OCI-LY7 (cell line): ENCODE results near the gene PRKAG2.

Source experiments
- CTCF ChIP-seq: fragments of 200-600 bp; sonication (generic); conservative IDR thresholded peaks from 2 replicates; pipeline ENCODE4 v1.5.1; 2014; ENCODE audit warnings: mild to moderate bottlenecking, antibody characterized with exemption, low read length, moderate library complexity, mixed read lengths
- EZH2phosphoT487 ChIP-seq: fragments of 200-600 bp; sonication (generic); IDR thresholded peaks from 2 replicates; pipeline ENCODE4 v1.6.1; 2018; ENCODE audit warnings: low read depth, borderline replicate concordance, mild to moderate bottlenecking, mixed run types, antibody characterized with exemption, low read length, moderate library complexity, mixed read lengths

GRCh38 chr7:151763420-151763984 is 113.4 kb downstream of the PRKAG2 start:
- TF ChIP-seq CTCF (no peak), EZH2phosphoT487 (no peak)
